ENCODE data around the gene MAP4K4.

Gene MAP4K4

GRCh38 chr2:101817481-101817880, 120.0 kb downstream of the MAP4K4 start:
- no peak for DNase-seq (ENCODE audit: low read depth)

DNA sequence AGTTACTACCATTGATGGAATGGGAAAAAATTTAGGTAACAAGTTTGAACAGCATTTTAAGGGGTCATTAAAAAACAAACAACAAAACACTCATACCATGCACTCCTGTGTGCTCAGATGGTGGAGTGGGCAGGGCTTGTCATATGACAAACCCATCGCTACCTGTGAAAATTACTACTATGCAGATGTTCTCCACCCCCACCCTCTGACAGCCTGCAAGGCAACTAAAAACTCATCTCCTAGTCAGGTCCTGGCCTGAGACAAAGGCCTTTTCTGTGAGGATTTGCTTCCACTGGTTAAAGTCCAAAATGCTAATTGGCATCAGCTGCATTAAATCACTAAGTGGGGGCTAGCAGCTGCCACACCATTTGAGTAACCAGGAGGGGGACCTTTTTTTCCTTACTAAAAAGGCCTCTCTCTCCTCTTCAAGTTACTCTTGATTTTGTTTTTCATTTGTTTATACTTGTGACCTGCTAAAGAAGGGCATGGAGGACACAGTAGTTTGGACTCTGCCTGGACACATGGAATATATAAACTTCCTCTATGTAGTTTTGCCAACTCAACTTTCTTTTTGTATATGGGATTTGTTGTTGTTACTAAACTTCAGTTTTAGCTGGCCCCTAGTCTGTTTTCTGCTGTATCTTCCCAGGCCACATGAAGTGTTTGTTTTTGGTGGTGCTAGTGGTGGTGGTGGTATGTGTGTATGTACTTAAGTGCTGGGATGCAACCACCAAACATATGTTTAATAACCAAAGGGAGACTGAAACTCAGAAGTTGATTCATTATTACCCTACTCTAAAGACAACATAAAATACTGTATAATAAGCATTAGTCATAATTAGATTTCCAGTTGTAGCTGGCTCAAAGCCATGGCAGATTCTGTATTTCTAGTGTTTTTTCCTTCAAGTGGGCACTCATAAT, 121.3 kb downstream of the MAP4K4 start:
- no peak for DNase-seq (ENCODE audit: low read depth)

DNA sequence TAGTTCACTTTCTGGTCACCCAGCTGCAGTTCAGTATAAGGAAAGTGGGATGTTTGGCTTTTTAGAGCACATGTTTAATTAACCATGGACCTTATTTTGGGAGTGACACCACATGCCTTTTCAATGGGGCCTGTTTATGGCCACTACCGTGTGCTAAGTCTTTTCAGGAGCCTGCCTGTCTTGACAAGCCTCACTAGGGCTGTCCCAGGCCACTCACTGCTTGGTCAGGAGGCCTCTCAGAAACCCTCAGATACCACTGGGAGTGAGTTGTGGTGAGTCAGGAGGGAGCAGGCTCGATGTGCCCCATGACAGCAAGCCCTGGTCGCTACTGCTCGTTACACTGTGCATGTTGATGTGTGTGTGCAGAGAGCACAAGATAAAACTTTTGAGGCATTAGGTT, 123.0 kb downstream of the MAP4K4 start:
- DNase-seq (ENCODE audit: low read depth): peak; percentile 50

DNA sequence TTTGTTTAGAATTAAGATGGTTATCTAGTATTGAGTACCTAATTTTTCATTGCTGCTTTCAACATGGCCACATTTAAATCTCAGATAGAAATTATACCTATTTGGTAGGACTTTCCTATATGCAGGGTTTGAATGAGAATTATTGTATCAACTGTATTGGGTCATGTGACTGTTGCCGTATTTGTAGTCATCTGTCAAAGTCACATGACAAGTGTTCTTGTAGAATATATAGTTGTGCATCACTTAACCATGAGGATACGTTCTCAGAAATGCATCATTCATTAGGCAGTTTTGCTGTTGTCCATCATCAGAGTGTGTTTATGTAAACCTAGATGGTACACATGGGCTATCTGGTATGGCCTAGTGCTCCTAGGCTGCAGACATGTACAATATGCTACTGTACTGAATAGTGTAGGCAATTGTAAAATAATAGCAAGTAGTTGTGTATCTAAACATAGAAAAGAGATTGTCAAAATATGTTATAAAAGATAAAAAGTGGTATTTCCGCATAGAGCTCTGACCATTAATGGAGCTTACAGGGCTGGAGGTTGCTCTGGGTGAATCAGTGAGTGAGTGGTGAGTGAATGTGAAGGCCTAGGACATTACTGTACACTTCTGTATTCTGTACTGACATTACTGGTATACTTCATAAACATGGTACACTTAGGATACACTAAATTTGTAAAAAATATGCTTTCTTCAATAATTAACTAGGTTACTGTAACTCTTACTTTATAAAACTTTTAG, 123.7 kb downstream of the MAP4K4 start:
- DNase-seq (ENCODE audit: low read depth): no peak

DNA sequence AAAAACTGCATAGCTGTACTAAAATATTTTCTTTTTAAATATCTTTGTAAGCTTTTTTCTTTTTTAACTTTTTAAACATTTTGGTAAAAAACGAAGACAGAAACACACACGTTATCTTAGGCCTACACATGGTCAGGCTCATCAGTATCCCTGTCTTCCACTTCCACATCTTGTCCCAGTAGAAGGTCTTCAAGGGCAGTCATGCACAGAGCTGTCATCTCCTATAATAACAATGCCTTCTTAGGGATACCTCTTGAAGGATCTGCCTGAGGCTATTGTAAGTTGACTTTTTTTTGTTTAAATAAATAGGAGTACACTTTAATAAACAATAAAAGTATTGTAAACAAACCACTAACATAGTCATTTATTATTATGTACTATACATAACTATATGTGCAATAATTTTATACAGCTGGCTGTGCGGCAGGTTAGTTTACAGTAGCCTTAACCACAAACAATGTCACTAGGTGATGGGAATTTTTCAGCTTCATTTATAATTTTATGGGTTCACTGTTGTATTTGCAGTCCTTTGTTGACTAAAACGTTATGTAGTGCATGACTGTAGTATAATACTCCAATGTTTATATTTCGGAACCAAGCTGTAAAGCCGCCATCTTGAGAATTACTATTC, 124.4 kb downstream of the MAP4K4 start:
- no peak for DNase-seq (ENCODE audit: low read depth)

- no peak for DNase-seq (ENCODE audit: low read depth)
These were observed 125.9 kb downstream of the MAP4K4 start for GRCh38 chr2:101823347-101823791.

DNA sequence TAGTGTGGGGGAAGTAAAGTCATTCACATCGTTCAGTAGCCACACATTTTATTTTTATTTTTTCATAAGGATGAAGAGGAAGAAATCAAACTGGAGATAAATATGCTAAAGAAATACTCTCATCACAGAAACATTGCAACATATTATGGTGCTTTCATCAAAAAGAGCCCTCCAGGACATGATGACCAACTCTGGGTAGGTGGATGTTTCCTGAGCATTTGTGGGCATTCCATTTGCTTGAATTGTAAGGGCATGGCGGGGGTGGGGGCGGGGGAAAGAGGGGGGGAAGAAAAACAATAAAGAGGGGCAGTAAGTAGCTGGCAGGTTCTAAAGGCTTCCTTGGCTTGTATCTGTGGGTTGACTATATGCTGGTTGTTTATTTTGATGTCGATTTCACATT, 126.4 kb downstream of the MAP4K4 start:
- no peak for DNase-seq (ENCODE audit: low read depth)

DNA sequence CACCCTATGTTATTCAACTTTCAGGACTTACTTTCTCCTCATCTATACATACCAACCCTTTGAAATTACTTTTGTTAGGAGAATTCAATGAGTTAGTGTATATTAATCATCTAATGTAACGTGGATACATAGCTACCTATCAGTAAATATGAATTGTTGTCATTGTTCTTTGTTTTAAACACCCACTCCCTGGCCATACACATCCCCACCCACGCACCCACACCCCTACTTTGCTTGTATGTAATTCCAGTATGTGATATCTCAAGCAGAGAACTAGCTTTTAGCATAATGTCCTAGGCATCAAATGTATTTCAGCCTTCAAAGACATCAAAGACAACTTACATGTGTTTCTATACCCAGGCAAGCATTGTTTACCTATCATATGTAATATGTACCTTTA, 129.2 kb downstream of the MAP4K4 start:
- DNase-seq (ENCODE audit: low read depth): no peak

- DNase-seq (ENCODE audit: low read depth): peak; percentile 48
These were observed 129.7 kb downstream of the MAP4K4 start for GRCh38 chr2:101827246-101827645.

DNA sequence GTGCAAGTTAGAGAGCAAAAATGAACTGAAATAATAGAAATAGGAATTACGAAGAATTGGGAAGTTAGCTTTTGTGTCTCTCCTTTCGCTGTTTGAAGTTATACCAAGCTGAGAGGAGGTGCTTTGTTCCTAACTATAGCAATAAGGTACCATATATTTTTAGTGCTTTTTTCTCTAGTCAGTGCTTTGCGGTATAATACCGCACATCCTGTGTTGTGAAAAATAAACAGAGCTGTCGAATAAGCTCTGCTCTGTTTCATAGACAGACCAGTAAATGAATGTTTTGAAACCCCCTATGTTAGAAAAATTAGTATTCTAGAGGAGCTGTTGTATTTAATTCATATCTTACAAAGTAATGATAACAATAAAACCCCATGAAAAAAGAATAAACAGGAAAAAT, 130.8 kb downstream of the MAP4K4 start:
- no peak for DNase-seq (ENCODE audit: low read depth)

GRCh38 chr2:101828673-101829334, 131.3 kb downstream of the MAP4K4 start:
- no peak for DNase-seq (ENCODE audit: low read depth)

DNA sequence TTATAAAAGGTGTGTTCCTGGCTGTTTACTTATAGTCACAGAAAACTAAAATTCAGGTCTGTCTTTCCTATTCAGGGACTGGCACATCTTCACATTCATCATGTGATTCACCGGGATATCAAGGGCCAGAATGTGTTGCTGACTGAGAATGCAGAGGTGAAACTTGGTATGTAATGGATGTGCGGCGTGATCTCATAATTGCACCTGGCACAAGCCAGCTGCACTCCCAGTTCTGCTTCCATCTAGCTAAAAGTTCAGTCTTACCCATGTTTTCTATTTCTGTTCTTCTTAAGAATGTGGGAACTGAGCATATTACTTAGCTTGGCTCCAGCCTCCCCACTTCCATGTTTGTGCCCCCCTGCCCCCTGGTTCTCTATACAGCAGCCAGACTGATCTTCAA, 131.9 kb downstream of the MAP4K4 start:
- no peak for DNase-seq (ENCODE audit: low read depth)

- DNase-seq (ENCODE audit: low read depth): no peak
These were observed 132.6 kb downstream of the MAP4K4 start for GRCh38 chr2:101830146-101830545.

DNA sequence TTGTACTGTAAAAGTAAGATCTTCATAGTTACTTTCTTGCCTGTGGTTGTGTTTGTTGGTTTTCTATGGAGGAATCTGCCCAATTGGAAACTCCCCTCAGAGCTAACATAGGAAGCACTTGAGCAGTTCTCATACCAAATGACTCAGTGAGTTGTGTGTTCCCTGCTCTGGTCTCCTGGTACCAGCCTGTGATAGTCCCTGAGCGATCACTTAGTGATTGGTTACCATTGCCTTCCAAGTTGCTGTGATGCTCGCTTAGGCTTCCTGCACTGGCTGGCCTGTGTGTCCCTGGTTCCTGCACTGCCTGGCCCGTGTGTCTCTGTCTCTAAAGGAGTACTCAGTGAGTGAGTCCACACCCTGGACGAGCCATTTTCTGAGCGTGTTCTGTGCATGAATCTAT, 133.0 kb downstream of the MAP4K4 start:
- DNase-seq (ENCODE audit: low read depth): no peak

DNA sequence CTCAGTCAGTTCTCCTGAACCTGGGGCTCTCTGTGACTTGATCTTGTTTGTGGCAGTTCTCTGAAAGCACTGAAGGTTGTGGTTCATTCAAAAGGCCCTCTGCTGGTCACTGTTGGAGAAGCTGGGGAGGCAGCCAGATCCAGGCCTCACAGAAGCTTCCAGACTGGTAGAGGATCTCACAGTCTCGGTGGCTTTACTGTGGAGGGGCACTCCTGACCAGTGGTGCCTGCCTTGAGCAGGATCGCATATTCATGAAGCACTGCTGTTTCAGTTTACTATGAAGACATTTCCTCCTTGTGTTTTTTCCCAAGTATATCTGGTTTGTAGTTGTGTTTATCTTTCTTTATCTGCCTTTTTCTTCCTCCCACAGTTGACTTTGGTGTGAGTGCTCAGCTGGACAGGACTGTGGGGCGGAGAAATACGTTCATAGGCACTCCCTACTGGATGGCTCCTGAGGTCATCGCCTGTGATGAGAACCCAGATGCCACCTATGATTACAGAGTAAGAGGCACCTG, 133.9 kb downstream of the MAP4K4 start:
- DNase-seq (ENCODE audit: low read depth): peak; percentile 48

DNA sequence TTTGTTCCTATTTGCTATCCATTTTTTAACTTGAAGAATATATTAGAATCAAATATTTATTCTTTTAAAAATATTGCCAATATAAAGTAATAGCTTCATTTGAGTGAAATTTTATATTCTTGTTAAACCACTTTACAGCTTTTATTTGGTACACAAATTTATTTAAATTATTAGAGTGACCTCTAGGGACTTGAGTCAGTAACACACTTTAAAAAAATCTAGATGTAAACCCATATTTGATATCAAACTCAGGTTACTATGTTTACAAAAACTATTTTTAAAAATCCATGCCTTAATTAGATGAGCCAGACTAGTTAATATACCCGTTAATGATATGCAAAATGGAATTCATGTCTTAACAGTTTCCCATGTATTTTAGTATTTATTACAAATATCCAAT, 134.6 kb downstream of the MAP4K4 start:
- DNase-seq (ENCODE audit: low read depth): no peak

- DNase-seq (ENCODE audit: low read depth): no peak
These were observed 136.5 kb downstream of the MAP4K4 start for GRCh38 chr2:101833890-101834523.

- no peak for DNase-seq (ENCODE audit: low read depth)
These were observed 139.8 kb downstream of the MAP4K4 start for GRCh38 chr2:101837354-101837753.

GRCh38 chr2:101841679-101842327, 144.3 kb downstream of the MAP4K4 start:
- no peak for DNase-seq (ENCODE audit: low read depth)

- no peak for DNase-seq (ENCODE audit: low read depth)
These were observed 145.0 kb downstream of the MAP4K4 start for GRCh38 chr2:101842471-101842870.

DNA sequence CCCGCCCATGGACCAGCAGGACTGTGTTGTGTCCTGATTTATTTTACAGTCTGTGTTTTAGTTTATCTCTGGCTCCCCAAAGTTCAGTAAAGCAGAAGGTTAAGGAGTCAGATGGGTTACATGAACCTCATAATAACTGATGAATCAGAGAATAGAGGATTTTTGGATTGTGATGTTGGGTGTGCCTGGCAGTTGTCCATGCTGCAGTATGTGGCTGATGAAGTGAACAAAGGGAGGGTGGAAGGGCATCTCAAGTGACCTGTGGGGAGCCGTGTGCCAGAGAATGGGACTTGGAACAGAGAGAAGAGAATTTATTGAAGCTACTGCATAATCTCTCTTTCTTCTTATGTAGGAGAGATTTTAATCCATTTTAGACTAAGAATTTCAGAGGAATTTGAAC, 145.5 kb downstream of the MAP4K4 start:
- no peak for DNase-seq (ENCODE audit: low read depth)

Data from GM04504 (cell line).